ENCODE measurements around the gene CCDC146.
"Not testable (repeated sequence)": the region's sequence is repeated elsewhere in the genome, so short reads cannot be mapped to it uniquely, and the experiment has no call there.

The CCDC146 gene

DNA sequence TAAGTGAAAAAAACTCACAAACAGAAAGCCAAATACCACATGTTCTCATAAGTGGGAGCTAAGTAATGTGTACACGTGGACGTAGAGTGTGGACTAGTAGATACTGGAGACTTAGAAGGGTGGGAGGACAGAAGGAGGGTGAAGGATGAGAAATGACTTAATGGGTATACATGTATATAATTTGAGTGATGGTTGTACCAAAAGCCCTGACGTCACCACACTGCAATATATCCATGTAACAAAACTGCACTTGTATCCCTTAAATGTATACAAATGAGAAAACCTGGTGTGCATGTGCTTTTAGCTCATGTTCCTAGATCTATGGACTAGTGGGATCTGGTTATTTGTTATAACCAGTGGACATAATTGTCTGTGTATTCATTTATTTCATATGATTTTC is 125.7 kb downstream of the CCDC146 start:
- DNase-seq: no peak

DNA sequence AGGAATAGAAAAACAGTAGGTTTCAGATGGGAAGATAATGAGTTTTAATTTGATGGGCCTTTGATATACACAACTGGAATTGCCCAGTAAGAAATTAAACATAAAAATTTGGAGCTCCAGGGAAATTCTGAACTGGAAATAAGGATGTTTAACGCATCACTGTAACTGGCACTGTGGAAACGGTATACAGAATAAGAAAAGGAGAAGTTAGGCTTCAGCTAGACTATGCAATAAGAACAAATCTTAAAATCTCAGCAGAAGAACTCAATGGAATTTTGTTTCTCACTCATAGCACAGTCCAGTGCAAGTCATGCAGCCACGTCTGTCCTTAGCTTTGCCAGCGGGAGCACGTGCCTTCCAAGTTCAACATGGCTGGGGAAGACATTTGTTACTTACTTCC is 130.1 kb downstream of the CCDC146 start:
- no peak for DNase-seq

- DNase-seq: no peak
Measured at GRCh38 chr7:77253151-77253550, 130.7 kb downstream of the CCDC146 start.

GRCh38 chr7:77254429-77254828 is 132.0 kb downstream of the CCDC146 start:
- DNase-seq: no peak

- no peak for DNase-seq
Measured at GRCh38 chr7:77254915-77255314, 132.5 kb downstream of the CCDC146 start.

- no peak for DNase-seq
Measured at GRCh38 chr7:77258014-77258413, 135.6 kb downstream of the CCDC146 start.

- no peak for DNase-seq
Measured at GRCh38 chr7:77258593-77258992, 136.2 kb downstream of the CCDC146 start.

DNA sequence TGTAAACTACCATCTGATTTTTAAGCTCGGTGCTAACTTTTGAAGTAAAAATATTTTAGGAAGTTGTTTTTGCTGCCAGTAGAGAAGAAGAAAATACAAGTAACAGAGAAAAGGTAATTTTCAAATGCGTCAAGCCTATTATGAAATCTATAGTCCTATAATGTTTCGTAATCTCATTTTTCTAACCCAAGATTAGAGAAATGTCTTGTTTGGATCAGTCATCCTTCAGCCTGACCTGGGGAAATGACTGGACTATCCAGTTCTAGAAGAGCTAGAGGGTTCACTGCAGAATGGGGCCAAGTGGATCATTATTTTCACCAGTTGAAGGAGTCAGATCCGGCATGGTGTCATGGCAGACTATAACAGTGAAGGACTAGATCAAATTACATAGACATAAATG is 139.9 kb downstream of the CCDC146 start:
- DNase-seq: no peak

- DNase-seq: peak; percentile 21
Measured at GRCh38 chr7:77265666-77266065, 143.3 kb downstream of the CCDC146 start.

GRCh38 chr7:77266291-77266794 is 143.9 kb downstream of the CCDC146 start:
- DNase-seq: peak; percentile 90

- no peak for DNase-seq
Measured at GRCh38 chr7:77269360-77270093, 147.1 kb downstream of the CCDC146 start.

- DNase-seq: no peak
Measured at GRCh38 chr7:77270094-77270480, 147.7 kb downstream of the CCDC146 start.

DNA sequence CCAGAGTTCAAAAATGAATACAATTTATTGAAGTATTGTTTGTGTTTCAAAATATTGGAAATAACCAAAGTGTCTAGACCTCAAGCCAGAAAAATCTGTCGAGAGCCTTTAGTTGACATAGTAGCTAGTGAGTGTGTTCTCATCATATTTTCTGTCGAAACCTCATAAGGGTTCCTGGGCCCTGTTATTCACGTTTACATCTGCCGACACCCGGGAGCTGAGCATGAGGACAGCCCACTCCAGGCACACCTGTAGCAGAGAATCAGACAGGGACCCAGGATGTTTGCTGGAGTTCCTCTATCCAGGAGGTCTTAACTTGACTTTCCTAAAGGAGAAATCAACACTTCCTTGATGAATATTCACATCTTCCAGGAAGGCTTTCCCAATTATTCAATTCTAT is 149.4 kb downstream of the CCDC146 start:
- DNase-seq: no peak

- DNase-seq: not testable (repeated sequence)
Measured at GRCh38 chr7:77275663-77276062, 153.2 kb downstream of the CCDC146 start.

DNA sequence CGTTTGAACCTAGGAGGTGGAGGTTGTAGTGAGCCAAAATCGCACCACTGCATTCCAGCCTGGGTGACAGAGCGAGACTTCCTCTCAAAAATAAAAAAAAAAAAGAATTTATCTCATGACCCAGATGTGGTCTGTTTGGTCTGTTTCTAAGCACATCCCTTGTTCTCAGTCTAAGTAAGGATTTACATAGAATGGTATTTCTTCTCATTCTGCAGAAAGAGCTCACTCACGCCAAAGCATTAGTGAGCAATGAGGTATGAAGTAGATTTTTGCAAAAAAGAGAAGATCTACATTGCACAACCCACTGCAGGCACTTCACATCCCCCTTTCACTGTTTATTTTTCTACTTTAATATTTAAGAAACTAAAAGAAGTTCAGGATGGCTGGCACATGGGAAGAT is 153.7 kb downstream of the CCDC146 start:
- DNase-seq: no peak

DNA sequence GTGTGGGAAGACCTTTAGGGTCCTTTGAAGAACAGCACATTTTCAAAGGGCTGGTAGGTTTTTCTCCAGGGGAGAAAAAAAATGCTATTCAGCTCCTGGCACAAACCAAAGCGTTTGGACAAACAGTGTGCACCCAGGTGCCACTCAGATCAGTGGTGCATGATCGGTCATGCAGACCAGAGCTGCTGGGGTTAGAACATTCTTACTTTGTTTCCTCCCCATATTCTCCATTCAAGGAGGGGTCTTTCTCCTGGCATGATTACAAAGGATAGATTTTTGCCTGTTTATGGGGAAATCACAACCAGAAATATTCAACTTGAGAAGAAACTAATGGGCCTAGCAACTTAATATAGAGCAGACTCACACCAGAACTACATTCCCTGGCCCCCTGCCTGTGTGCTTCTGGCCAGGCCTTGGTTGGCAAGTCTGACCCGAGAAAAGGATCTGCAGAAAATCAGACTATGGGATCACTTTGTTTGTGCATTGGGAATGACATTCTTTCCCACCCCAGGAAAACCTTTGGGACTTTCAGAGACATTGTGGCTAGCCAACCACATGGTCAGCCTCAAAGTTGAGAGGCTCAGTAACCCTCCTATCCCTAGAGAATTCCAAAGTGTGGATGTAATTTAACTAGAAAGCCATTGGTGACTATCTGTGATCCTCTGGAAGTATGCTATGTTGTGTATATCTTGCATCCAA is 159.5 kb downstream of the CCDC146 start:
- no peak for DNase-seq

GRCh38 chr7:77282897-77283296 is 160.5 kb downstream of the CCDC146 start:
- DNase-seq: no peak

- DNase-seq: no peak
Measured at GRCh38 chr7:77284005-77284404, 161.6 kb downstream of the CCDC146 start.

GRCh38 chr7:77284616-77285015 is 162.2 kb downstream of the CCDC146 start:
- DNase-seq: no peak

DNA sequence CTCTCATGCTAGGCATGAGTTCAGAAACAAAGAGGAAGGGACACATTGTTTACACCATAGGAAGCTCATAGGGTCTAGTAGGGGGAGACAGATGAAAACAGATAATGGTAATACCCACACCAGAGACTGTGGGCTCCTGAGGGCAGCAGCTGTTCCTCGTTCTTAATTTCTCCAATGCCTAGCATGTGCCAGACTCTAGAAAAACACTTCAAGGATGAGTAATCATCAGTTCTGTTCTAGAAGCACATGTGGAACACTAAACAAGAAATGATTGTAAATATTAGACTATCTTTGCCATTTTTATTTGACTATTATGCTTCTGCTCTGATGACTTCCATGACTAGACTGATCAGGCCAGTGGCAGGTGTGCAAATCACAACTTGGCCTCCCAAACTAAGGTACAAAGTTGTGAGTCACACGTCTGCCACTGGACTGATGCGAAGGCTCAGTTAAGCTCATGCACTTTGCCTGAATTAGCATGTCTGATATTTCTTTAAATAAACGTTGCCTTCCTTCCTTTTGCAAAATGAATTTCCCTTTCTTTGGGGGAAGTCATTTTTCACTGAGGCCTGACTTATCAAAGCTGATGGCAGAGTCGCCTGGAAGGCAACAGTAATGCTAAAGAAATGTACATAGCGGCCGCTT is 166.4 kb downstream of the CCDC146 start:
- DNase-seq: no peak

DNA sequence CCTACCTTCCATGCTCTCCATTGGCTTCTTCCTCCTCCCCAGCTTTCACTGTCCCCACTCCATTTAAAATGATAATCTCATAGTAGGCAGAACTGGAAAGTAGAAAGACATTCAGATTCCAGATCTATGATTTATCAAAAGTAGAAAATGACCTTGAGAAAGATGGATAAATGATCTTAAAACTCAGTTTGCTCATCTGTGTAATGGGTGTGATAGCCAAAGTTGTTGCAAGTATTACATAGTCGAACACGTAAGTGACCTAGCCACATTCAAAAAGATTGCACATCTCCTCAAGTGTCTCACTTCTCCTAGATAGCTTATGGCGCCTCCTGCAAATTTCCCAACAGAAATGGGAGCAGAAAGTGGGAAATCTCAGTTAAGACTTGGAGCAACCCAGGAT is 167.0 kb downstream of the CCDC146 start:
- no peak for DNase-seq

DNA sequence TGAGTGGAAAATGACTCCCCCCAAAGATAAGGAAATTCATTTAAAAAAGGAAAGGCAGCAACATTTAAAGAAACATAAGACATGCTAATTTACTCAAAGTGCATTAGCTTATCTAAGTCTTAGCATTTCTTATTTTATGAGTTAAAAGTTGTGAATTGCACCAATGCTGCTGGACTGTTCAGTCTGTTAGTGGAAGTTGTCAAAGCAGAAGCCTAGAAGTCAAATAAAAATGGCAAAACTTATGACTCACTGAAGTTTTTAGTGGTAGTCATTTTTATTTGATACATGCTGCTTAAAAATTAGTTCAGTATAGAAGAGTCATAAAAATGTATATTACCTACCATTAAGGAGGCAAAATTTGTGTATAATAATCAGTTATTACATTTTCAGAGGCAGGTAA is 168.0 kb downstream of the CCDC146 start:
- no peak for DNase-seq

- no peak for DNase-seq
Measured at GRCh38 chr7:77293046-77293445, 170.6 kb downstream of the CCDC146 start.

- DNase-seq: no peak
Measured at GRCh38 chr7:77295549-77295948, 173.1 kb downstream of the CCDC146 start.

Measured in activated CD4-positive, alpha-beta T cell treated with anti-CD3 and anti-CD28 coated beads, Interleukin-2, amount 50 U/mL, for 16 hours (primary cell).